Retinal pigment epithelial cell (primary cell): ENCODE data around the gene SMARCD1.

Experiments used
- DNase-seq: peaks from one replicate; pipeline ENCODE4 v3.0.0-alpha.2; 2010; ENCODE audit warnings: low read depth
- H3K4me3 ChIP-seq: 2 replicates; pipeline ENCODE4 v1.5.1; 2011; ENCODE audit warnings: mild to moderate bottlenecking, low read length, control low read depth, moderate library complexity
- TF ChIP-seq, protein P1 (sequence below): conservative IDR thresholded peaks from 2 replicates; pipeline ENCODE4 v1.5.1; 2011; ENCODE audit warnings: low read depth, low read length, control low read depth, inconsistent platforms

SMARCD1 gene

DNA sequence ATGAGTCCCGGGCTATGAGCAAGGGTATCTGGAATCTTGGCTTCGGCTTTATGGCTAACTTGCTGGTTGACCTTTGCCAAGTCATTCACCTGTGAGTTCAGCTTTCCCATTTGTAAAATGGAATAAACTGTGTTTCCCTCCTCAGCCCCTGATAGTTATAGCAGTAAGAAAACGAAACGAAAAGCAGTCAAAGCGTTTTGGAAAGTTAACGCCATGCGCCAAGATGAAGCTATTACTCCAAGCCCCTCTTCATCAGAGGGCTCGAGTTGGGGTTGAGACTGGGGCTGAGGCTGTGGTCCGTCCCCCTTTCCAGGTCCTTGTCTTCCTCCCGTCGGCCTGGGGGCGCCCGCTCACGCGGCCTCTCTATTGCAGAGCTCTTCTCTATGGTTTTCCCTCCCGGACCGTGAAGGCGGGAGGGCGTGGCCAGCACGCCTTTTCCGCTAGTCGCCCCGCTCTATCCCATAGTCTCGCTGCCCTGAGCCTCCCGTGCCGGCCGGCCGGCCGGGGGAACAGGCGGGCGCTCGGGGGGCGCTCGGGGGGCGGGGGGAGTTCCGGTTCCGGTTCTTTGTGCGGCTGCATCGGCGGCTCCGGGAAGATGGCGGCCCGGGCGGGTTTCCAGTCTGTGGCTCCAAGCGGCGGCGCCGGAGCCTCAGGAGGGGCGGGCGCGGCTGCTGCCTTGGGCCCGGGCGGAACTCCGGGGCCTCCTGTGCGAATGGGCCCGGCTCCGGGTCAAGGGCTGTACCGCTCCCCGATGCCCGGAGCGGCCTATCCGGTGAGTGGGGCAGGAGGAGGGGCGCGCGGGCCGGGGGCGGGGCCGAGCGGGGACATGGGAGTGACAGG lies at the start of gene SMARCD1:
SMARCD1 (plus strand) TSS at position 568 of the 840 bp plus-strand sequence; CDS start at position 596, 28 bp downstream.
- peak; percentile 74 for DNase-seq
- H3K4me3 ChIP-seq = peak within 1 kb of the TSS; percentile 91
- TF ChIP-seq, protein P1, sequence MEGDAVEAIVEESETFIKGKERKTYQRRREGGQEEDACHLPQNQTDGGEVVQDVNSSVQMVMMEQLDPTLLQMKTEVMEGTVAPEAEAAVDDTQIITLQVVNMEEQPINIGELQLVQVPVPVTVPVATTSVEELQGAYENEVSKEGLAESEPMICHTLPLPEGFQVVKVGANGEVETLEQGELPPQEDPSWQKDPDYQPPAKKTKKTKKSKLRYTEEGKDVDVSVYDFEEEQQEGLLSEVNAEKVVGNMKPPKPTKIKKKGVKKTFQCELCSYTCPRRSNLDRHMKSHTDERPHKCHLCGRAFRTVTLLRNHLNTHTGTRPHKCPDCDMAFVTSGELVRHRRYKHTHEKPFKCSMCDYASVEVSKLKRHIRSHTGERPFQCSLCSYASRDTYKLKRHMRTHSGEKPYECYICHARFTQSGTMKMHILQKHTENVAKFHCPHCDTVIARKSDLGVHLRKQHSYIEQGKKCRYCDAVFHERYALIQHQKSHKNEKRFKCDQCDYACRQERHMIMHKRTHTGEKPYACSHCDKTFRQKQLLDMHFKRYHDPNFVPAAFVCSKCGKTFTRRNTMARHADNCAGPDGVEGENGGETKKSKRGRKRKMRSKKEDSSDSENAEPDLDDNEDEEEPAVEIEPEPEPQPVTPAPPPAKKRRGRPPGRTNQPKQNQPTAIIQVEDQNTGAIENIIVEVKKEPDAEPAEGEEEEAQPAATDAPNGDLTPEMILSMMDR = peak; percentile 58

DNA sequence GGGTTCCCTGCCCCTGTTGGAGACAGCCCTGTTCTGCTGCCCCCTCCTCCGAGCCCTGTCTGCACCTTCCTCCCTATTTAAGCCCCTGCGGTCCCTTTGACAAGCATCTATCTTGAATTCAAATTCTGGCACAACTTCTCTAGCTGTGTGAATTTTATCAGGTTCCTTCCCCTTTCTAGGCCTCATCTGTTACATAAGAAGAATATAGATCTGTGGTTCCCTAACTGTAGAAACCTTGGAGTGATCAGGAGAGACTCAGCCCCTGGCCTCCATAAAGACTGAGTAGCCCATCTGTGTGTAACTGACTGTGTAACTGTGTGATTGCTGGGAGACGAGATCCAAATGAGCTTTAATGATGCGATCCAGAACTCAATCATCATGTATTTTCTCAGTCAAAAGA lies 46.8 kb upstream of the SMARCD1 start:
- no peak overlapping the region for H3K4me3 ChIP-seq
- TF ChIP-seq, protein P1 = no peak
- no peak for DNase-seq

DNA sequence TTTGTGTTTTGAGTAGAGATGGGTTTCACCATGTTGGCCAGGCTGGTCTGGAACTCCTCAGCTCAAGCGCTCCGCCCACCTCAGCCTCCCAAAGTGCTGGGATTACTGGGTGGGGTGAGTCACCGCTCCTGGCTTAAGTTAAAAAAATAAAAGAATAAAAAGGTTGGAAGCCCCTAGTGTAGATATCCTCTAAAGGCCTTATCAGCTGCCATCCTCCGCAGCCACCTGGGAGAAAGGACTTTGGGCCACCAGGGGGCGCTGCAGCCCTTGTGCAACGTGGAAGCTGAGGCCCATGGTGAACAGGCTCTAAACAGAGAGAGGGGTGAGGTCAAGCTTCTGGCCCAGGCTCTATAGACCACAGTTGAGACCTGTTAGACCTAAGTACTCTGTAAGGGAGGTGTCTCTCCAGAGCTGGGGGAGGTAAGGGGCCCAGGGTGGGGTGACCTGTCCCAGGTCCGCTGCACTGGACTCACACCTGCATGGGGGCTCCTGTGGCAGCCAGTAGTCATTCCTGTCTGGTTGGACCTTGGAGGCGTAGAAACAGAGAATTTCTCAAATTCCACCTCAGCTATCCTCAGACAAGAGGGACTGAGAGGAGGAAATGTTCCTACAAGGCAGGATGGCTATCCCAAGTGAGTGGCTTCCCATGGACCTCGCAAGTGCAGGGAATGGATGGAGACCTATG lies 45.8 kb upstream of the SMARCD1 start:
- TF ChIP-seq, protein P1 = peak; percentile 95
- no peak for DNase-seq
- H3K4me3 ChIP-seq = no peak overlapping the region

DNA sequence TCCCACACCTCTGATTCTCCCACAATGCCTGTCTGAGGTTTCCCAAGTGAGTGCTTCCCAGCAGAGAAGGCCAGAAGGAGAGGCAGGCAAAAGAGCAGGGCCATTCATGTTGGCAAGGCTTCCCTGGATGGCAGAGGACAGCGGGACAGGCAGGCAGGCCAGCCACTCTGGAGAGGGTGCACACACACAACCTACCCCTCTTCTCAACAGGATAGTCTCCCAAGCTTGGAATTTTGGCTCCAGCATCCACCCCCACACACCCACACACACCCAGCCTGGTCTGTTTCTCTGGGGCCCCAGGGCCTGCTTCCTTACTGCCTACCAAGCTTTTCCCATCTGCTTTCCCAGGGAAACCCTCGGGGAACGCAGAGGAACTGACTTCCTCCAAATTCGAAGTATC lies 44.5 kb upstream of the SMARCD1 start:
- TF ChIP-seq, protein P1 = no peak
- no peak overlapping the region for H3K4me3 ChIP-seq
- no peak for DNase-seq

DNA sequence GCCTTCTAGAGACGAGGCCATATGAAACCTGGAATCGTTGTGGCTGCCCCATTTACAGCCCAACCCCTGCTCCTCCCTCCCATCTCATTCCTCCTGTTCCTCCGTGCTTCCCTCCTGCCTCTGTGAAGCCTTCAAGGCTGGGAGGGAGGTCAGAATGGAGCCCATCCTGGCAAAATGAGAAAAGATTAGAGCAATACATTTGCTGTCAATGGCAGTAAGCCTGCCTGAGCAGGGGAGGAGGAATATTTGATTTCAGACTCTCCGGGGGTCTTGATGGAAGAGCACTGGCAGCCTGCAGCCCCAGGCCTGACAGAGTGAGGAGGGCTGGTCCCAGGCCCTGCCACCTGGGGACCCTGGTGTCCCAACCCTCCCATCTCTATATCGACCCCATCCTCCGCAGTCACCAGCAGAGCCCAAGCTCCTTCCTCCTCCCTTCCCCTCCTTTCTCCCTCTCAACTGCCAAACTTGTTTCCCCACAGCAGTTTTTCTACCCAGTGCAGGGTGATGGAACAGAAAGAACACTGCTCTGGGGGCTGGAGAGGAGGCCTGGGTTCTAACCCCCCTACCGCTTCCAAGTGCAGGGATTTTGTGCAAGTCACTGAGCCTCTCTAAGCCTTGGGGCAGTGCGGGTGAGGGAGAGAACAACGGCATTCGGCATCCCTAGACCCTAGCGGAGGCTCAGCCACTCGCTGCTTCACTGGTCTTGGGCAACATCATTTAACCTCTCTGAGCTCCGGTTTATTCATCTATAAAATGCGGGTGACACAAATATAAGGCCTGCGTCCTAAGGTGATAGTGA lies 43.9 kb upstream of the SMARCD1 start:
- TF ChIP-seq, protein P1 = no peak
- H3K4me3 ChIP-seq = no peak overlapping the region
- no peak for DNase-seq

DNA sequence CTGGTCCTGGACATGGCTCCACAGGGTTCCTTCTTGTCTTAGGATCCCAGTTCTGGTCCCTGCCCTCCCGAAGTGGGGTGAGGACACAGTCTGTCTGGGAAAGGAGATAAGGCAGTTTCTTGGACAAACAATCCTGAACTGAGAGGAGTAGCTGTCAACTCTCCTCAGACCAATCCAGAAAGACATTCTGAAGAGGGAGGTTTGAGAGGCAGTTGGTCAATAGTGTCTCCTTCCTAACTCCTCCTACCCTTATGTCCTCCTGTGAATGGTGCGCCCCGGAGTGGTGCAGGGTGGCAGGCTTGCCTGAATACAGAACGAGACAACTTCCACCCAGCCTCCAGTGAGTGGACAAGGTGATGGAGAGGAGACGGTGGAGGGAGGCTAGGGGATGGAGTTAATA lies 43.2 kb upstream of the SMARCD1 start:
- H3K4me3 ChIP-seq = no peak overlapping the region
- no peak for DNase-seq
- TF ChIP-seq, protein P1 = no peak
